Stimulated activated CD8-positive, alpha-beta memory T cell treated with anti-CD3 and anti-CD28 coated beads, Interleukin-2, amount 100 ng/mL, for 1 hour (primary cell): ENCODE data around the gene MAFB.
"Not testable (repeated sequence)": the region's sequence is repeated elsewhere in the genome, so short reads cannot be mapped to it uniquely, and the experiment has no call there.

Source experiments
- DNase-seq, 2 donors: peaks; one replicate each; pipeline ENCODE4 v3.0.0-alpha.2; 2020; ENCODE audit warnings: low read depth in 2 of 2

The MAFB gene

DNA sequence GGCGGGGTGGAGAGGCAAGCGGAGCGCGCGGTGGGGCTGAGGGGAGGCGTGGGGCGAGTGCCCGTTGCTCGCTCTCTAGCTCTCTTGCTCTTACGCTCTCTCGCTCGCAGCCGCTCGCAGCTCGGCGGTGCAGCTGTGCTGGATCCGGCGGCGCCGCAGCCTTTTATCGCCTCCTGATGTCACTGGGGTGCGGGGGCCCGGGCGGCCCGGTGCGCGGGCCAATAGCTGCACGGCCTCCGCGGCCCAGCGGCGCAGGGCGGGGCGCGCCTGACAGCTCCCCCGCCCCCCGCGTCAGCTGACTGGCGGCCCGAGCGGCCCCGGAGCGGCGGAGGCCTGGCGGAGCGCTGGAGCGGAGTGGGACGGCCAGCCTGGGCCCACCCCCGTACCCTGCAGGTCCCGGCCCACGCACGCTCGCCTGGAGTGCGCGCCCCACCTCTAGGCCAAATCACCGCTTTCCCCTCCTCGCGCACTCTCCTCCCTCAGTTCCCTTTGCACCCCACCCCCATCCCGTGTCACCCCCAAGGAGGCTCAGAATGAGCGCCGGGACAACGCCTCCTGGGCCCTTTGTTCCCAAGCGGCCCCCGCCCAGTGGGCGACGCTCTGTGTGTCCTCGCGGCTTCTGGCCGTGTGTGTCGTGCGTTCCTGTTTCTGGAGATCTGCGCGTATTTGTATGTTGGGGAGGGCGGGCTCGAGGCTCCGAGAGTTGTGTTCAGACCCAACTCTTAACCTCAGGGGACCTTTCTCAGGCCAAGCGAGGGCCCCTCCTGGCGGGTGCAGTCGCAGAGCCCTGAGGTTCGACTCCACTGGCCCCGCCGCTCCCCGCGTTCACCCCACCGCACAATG lies at the start of gene MAFB:
MAFB (minus strand) TSS at position 137 of the 843 bp plus-strand sequence. CDS start 386 bp downstream, outside the sequence.
- no peak for DNase-seq

GRCh38 chr20:40736468-40736867 lies 47.4 kb upstream of the MAFB start:
- DNase-seq, result not testable (repeated sequence)

GRCh38 chr20:40728996-40729395 lies 40.0 kb upstream of the MAFB start:
- DNase-seq, result no peak

DNA sequence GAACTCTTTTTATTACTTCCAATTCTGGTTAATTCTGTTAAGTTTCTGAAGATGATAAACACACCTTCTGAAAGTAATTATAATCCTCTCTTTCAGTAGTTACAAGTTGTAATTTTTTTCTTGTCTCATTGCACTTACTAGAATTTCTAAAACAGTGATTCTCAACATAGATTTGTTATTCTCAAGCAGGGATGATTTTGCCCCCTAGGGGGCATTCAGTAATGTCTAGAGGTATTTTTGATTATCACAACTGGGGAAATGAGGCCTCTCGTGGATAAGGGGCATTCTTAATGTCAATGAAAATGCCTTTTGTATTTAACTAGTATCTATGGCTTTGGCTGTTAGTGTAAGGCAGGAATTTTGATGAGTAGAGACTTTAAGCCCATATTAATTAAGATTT lies 39.4 kb upstream of the MAFB start:
- no peak for DNase-seq

- no peak for DNase-seq
Measured at GRCh38 chr20:40727960-40728359, 38.9 kb upstream of the MAFB start.

DNA sequence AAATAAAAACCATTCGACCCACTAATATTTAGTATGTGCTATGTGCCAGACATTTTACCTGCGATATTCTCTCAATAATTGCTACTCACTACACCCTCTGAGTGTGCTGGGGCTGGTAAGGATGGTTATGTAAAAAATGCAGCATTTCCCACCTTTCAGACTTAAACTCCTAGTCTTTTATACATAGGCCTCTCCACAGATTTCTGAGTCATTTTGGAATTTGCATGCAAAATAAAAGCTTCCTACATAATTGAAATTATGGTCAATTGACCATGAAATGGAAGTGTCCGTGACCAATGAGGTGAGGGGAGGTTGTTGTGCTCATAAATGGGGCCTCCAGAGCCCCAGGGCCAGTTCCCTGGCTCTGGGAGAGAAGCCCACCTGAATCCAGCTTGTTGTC lies 37.7 kb upstream of the MAFB start:
- DNase-seq, result no peak

- DNase-seq, result no peak
Measured at GRCh38 chr20:40724566-40724965, 35.5 kb upstream of the MAFB start.

DNA sequence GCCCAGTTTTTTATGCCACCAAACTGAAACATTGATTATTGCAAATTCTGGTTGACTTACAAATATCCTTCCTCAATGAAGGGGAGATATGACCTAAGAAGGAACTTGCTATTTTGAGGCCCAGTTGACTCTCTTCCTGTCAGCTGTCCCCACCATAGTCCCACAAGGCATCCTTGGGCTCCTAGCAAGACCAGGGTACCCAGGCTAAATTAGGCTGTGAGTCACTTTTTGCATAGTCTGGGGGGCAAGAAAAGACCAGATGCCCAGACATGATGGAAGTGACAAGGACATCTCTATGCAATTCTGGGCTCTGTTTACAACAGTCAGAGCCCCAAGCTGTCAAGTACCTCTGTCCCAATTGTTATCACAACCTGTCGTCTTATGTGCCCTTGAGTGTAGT lies 31.8 kb upstream of the MAFB start:
- DNase-seq, result no peak

DNA sequence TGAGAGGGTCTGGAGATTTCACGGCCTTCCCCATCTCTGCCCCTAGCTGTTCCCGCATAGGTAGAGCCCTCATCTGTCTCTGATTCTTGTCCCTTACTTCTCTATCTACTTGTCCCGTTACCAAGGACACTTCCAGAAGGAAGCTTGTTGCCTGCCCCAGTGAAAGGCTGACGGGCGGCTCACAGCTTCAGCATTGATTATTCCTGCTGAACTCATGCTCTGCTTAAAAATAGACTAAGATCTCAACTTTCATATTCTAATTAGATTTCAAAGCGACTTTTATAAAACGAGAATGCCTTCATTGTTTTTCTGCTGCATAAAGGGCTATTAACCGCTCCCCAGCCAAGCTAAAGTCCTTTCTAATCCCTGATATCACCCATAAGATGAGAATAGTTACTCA lies 31.1 kb upstream of the MAFB start:
- no peak for DNase-seq

GRCh38 chr20:40718982-40719729 lies 30.1 kb upstream of the MAFB start:
- no peak for DNase-seq

GRCh38 chr20:40718214-40718977 lies 29.4 kb upstream of the MAFB start:
- no peak for DNase-seq

GRCh38 chr20:40717343-40717865 lies 28.4 kb upstream of the MAFB start:
- DNase-seq, result no peak

DNA sequence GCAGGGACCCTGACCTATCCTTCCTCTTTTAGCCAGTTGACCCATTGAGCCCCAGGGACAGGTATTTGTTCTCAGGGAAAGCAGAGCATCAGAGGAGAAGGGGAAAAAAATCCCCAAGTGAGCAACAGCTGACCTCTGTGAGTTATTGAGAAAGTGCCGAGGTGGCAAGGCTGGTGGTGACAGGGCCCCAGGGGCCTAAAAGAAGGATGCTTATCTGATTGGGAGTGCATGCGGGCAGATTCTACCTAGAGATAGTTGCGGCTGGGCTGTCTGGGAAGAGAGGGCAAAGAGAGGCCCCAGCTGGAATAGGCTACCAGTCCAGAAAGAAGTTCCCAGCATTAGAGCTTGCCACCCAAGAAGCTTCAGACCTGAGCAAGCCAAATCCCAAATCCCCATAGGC lies 26.5 kb upstream of the MAFB start:
- no peak for DNase-seq

GRCh38 chr20:40714916-40715315 lies 25.9 kb upstream of the MAFB start:
- DNase-seq, result no peak

DNA sequence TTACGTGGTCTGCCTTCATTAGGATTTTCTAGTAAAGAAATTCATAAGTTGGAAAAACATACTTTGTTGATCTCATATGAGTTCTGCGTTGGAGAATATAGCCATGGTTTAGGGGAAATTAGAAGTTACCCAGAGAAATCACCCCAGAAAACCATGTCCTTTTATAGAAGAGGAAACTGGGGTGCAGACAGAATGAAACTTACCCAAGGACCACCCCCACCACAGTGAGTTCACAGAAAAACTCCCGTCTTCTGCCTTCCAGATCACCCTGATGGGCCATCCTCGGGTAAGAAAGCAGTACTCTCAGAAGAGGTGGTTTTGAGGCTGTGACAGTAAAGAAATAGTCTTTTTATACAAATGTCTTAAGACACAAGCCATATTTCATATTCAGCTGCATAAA lies 25.1 kb upstream of the MAFB start:
- no peak for DNase-seq

DNA sequence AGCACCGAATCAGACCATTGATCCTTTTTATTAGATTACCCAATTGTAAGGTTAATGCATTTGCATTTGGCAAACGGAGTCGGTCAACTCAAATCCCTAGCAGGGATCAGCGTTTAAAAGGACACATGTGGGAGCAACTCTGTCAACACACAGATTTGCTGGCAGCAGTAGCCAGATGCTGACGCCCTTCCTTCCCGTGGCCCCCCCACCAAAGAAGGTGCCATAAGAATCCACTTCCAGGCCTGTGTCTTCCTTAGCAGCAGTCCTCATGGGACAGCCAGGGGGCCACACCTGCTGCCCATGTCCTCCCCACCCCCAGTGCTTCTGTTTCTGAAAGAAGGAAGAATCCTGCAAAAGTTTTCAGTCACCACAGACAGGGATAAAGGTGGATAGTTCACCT lies 24.5 kb upstream of the MAFB start:
- no peak for DNase-seq

DNA sequence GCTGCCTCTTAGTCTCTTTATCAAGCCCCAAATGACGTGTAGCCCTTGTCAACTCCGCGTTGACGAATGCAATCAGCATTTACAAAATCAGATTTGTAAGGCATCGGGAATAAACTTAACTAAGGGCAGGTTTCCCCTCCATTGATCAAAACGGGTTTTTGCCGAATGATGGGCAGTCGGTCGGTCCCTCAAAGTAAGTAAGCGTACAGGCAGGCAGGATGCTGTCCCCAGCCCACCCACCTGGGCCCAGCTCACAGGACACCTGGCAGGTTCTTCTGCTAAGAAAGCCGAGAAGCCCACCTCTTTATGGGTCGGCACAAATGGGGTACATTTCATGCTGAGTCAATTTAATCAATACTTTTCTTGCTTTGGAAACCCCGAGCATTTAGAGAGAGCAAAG lies 22.0 kb upstream of the MAFB start:
- DNase-seq, result no peak

- no peak for DNase-seq
Measured at GRCh38 chr20:40710603-40711002, 21.6 kb upstream of the MAFB start.

DNA sequence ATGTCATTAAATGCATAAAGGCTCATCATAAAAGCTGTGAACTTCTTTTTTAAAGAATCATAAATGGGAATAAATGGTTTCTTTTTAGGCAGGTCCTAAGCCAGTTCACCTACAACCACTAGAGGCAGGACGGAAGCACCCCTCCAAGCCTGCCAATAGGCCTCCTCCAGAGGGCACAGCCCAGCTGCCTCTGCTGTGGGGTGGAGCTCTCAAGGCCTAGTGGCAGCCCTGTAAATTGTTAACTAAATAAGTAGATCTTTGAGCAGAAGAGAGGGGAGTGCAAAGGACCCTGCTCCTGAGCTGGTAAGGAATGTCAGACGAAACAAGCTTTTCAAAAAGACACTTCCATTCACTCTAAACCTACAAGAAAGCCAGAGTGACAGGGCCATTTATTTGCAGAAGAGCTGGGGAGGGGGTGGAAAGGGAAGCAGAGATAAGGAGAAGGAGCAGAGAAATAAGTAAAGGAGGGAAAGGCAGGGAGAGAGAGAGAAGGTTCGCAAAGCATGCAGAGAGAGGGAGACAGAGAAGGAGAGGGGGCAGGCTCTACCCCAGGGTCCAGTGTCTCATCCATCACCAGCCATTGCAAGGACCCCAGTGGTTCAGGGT lies 18.0 kb upstream of the MAFB start:
- DNase-seq, result no peak

- DNase-seq, result no peak
Measured at GRCh38 chr20:40705413-40705812, 16.4 kb upstream of the MAFB start.

DNA sequence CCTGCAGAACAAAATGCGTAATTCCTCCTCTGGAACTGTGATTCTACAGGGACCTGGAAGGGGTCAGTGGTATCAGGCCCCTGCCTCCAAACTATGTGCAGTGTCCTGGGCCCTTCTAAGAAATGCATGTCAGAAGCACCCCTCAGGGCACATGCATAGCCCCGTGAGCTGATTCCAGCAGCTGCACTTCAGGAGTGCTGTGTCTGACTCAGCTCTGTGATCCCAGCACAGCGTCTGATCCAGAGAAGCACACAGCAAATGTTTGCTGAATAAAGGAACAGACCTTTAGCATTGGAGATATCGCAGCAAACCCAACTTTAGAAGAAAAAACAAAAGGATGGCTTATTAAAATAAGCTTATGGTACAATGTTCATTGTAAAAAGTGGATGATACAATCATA lies 15.8 kb upstream of the MAFB start:
- DNase-seq, result no peak
